Measurements from ENCODE around the gene MOCS1.
A peak's percentile ranks its signal among the peaks of the same experiment; 100 is the strongest.

Gene MOCS1

DNA sequence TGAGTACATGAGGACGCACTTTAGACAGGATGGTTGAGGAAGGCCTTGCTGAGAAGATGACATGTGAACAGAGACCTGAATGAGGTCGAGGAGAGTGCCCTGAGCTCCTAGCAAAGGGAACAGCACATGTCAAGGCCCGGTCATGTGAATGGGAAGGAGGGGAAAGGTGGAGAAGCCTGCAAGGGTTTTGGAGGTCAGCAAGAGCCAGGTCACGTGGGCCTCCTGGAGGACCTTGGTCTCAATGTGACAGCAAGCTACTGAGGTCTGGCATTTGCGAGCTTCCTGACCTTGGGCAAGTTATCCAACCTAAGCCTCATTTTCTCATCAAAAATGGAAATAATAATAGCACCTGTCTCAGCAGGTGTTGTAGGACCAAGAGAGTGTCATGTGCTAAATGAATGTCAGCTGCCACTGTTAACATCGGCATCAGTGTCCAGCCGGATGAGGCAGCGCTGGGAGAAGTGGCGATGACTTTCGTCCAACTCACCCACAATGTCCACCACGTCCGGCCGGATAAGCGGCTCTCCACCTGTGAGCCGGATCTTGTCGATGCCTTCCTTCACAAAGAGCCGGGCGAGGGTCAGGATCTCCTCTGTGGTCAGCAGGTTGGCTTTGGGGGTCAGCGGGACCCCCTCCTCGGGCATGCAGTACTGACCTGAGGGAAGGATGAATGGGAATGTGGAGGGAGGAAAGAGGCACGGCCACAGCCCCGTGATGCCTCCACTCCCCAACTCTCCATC is 8.9 kb downstream of the MOCS1 start:
- DNase-seq: no peak

DNA sequence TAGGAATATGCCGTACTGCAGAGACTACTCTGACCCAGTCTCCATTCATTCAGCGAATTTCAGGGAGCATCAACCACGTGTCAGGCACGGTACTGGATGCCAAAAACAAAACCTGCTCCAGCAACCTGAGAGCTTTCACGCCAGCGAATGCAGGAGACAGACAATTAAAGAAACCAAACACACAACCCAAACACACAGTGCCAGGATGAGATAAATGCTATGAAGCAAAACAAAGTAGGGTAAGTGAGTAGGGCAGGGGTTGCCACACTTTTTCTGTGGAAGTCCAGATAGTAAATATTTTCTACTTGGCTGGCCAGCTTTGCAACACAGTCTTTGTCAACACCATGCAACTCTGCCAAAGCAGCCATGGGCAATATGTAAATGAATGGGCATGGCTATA is 10.0 kb downstream of the MOCS1 start:
- DNase-seq: no peak

DNA sequence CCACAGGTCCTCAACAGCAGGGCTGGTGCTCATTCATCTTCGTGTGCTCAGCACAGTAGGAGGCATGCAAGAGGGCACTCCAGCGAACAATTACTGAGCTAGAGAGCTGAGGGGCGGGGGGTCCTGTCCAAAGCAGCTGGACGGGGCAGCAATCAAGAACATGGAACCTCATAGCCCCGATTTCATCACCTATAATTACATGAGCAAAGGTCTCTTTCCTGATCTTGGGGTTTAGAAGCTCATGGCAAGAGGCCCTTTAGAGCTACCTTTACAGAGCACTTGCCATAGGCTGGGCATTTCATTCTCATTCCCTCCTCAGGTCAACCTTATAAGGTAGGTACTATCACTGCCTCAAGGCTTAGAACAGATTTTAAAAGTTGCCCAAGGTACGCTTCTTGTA is 10.4 kb downstream of the MOCS1 start:
- no peak for DNase-seq

DNA sequence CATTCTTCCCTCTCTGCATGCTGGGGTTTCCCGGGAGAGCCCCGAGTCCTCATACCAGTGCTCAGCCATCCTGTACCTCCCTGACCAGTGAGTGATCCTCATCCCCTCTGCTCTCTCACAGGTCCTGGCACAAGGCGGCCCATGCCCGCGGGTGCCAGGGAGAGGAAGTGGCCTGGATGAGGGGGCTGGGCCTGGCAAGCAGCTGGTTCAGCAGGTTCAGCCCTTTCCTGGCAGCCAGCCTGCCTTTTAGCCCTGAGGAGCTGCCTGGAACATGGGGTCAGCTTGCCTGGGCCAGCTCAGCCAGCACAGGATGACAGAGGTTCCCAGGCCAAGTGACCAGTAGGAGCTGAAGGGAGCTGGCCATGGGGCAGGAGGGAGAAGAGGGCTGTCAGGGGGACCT is 10.9 kb downstream of the MOCS1 start:
- peak in 29 of 56 donors; percentile 9 to 72 (median 35) for DNase-seq

DNA sequence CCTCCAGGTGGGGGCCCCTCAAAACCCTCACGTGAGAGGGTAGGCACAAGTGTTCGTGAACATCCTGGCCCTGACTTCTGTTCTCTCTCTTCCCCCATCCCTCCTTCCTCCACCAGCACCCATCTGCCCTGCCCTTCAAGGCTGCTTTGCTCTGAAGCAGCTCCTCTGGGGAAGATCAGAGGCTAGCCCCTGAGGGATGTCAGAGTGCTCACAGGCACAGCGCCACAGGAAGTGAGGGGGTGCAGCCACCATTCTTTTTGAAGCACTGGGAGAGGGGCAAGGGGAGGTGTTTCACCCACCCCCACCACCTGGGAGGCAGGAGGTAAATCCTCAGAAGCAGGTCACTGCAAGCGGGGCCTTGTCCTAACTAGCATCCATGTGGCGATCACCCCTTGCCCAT is 11.4 kb downstream of the MOCS1 start:
- no peak for DNase-seq

DNA sequence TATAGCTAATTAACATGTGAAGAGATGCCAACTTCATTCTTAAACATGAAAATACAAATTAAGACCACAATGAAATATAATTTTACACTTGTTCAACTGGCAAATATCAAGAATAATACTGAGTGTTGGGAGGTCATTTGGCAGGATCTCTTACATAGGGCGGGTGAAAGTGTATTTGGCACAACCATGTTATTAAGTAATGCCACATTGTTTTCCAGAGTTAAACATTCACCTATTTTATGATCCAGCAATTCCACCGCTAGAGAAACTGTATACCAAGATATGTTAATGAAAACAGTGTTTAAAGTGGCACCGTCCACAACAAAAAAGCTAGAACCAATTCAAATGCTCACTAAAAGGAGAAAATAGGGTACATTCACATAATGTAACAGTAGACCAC is 14.1 kb downstream of the MOCS1 start:
- DNase-seq: no peak

DNA sequence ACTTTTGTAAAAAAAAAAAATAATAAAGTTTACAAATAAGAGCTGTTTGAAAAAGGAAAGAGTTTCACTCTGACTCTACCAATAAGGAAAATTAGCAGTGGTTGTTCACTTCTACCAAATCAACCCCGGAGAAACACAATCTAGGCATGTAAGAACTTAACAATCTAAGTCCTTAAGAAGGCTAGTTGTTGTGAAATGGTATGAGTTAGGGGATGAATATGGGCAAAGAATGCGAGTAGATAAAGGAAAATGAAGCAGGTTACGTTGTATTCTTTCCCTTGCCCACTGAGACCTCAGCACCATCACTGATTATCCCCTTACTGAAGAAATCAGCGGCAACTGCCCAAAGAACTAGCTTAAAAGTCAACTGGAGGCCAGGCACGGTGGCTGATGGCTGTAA is 15.4 kb downstream of the MOCS1 start:
- no peak for DNase-seq

DNA sequence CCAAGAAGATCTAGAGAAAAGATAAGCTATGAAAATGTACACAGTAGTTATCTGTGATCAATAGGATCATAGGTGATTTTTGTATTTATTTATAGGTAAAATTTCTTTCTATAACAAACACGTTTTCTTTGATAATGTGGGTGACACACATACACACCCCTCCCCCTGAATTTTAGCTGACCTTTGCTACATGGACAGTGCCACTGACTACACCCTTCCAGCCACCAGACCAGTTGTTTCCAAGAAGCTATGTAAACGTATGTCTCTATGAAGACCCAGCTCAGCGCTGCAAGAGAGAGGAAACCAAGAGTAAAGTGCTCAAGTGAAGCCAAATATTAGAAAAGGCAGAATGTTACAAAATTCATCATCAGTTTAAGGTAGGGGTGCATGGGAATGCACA is 16.3 kb downstream of the MOCS1 start:
- no peak for DNase-seq

DNA sequence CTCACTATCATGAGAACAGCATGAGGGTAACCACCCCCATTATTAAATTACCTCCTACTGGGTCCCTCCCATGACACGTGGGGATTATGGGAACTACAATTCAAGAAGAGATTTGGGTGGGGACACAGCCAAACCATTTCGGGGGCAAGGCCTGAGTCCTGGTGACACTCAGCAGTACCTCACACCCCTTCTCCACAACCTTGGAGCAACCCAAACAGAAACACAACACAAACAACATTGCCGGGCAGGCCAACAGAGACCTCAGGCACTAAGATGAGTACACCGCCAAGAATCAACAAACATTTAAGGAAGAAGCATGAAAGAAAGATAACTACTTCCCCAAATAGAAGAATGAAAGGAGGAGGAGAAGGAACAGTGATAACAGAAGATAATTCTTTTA is 16.9 kb downstream of the MOCS1 start:
- DNase-seq: no peak

DNA sequence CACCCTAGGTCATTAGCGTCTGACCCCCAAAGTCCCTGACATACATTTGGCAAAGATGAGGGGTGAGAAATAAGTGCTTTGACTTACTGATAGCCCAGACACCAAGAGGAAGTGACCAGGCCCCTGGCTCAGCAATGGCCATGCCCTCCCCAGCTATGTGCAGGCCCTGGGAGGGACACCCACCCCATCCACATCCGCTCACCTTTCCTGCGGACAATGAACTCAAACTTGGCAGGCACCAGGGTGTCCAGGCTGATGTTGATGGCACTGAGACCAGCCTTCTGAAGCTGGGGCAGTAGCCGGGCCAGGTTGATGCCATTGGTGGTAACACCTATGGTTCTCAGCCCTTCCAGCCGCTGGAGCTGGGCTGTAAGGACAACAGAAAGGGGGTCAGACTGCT is 18.4 kb downstream of the MOCS1 start:
- DNase-seq: no peak

DNA sequence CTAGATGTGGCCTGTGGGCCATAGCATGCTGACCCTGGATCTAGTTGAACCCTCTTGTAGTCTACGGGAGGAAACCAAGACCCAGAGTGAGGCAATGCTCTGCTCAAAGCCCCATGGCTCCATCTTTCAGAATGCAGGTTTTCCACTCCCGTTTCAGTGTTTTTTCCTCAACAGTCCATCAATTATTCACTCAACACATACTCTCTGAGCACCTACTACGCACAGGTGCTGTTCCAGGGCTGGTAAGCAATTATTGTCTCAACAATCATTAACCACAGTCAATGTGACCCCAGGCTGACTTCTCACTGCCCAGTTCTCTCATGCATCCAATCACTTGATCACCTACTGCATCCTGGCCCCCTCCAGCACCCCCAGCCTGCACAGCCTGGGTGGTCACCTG is 20.0 kb downstream of the MOCS1 start:
- DNase-seq: no peak

DNA sequence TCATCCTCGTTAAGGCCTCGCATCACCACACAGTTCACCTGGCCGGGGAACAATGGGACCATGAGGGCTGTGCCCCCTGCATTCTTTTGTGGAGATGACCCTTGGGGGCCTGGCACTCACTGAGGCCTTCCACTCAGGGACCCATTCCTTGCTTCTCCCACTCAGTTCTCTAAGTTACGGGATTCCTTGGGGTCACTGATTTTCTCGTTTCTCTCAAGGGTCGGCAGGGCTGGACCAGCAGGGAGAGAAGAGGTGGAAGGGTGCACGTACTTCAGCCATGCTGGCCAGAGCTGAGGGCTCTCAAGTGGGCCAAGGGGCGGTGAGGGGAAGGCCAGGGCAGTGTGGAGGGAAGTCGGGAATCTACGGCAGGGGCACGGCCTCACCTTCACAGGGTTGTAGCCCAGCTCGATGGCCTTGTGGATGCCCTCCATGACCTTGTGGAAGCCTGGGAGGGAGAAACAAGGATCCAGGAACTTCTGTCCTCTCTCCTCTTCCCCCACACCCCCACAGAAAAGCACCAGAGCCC is 20.8 kb downstream of the MOCS1 start:
- DNase-seq: no peak

DNA sequence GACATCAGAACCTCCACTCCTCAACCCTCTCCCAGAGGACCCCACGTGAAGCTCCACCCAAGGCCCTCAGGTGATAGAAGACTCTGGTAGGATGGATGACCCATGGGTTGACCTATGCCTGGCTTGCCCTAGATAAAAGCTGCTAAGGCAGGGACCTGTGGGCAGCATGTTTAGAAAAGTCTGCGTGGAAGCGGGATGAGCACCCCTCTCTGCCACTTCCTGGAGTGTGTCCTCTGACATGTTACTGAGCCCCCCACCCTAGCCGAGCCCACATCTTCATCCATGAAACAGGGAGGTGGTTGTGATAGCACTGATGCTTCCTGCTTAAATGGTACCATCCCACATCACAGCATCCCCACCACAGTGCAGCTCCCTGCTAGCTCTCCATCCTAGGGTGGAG is 21.8 kb downstream of the MOCS1 start:
- no peak for DNase-seq

DNA sequence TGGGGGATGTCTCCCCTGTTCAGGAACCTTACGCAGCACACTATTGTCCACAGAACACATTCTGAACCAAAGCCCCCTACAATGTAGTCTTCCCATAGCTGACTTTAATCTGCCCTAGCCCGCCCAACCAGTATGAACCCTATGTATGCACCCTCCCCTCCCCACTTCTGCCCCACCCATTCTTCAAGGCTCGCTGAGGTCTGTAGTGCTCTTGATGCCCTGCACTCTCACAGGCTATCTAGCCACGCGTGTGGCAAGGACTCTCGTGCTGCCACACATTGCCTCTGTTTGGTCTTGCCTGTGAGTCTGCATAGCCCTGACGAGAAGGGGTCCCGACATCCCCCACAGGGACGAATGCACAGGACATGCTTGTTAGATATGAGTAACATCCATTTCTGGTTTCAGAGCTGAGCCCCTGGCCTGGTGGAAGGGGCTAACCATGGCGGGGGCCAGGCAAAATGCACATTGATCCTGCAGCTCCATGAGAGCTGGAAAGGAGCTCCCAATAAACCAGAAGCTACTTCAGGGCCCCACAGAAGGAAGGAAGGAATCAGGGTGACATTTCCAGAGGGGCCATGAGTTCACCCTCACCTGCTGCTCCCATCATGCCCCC is 22.6 kb downstream of the MOCS1 start:
- DNase-seq: no peak

DNA sequence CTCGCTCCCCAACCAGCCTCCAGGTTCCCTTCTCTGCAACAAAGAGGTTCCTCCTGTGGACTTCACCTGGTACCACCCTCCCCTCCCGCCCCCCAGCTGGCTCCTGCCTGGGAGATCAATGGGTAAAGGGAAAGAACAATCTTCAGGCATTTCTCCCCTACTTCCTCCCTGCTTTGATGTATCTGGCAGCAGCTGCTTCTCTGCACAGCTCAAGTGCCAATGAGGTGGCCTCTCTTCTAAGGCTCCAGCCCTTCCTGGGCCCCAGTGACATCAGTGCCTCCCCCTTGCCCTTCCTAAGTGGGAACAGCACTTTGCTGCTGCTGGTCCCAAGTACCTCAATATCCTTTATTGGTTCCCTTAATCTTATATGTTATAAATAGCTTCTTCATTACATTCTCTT is 23.5 kb downstream of the MOCS1 start:
- DNase-seq: no peak

DNA sequence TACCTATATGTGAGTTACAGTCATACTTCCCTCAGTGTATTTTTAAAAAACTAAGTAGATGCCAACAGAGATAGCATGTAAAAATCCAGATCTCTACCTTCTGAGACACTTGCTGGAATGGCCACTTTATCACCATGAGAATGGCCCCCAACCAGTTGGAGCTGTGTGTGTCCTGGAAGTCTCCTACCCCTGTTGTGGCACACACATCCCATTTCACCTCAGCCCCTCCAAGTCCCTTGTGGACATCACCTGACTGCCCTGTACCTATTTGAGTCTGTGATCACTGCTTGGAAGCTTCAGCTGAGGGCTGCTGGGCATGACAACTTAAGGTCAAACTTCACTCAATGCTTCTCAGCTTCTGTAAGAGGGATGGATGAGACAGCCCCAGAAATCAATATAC is 24.1 kb downstream of the MOCS1 start:
- no peak for DNase-seq

DNA sequence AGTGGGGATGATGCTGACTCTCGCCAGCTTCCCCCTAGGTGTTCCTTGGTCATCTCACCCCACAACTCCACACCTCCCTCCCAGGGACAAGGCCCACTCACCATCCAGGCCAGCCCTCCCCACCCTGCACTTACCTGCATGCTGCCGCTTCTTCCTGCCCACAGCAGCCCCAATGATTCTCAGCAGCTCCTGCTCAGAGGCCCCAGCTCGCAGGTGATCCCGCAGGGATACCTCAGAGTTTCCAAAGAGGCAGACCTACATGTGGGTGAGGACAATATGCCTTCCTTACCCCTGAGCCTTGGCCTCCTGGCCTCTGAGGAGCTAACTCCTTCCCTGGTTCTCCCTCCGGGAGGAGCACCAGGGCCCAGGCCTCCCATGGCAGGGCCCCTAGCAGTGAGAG is 24.6 kb downstream of the MOCS1 start:
- no peak for DNase-seq

DNA sequence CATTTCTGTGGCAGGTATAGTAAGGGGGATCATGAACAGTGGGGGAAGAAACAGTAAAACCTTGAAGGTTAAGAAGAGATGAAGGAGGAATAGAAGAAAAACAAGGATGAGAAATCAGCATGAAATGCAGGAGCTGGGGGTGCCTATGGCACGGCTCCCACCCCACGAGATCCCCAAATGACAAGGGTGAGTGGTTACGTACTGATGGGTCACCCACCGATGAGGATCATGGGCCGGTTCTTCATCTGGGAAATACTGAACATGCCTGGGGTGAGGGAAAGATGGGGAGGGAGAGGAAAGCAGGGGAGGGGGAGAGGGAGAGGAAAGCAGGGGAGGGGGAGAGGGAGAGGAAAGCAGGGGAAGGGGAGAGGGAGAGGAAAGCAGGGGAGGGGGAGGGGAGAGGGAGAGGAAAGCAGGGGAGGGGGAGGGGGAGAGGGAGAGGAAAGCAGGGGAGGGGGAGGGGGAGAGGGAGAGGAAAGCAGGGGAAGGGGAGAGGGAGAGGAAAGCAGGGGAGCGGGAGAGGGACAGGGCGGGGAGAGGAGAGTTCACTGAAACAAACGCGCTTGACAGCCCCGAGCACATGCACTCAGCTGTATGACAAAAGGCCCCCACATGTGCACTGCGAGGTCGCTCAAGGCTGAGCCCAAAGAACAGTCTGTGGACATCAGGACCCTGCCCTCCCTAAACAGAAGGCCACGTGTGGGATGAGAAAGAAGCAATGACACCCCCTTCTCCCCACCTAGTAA is 25.3 kb downstream of the MOCS1 start:
- no peak for DNase-seq

DNA sequence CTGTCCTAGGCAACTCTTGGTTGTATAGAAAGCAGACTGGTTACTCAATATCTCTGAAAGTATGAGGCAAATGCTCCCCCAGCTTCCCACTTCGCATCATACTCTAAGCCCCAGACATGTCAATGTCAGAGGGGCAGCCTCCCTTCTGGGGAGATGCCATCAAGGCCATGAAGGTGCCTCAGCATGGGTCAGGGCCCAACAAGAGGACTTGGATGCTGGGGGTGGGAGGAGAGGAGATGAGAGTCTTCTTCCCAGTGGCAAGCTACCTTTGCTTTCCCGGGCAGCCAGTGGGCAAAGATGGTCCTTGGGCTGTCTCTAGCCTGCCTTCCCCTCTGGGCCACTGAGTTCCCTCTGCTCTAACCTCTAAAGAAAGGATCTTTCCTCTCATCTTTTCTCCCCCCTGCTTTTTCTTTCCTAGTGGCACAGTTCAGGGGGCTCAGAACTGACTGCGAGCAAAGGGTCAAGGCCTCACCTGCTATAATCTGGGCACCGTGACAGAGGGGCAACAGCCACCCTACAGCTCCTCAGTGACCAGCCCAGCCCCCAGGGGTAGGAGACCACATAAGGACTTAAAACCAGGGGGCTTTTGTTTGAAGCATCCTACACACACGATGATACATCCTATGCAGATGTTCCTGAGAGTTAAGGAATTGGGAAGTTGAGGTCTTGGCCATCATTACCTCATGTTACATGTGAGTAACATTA is 26.2 kb downstream of the MOCS1 start:
- DNase-seq: no peak

DNA sequence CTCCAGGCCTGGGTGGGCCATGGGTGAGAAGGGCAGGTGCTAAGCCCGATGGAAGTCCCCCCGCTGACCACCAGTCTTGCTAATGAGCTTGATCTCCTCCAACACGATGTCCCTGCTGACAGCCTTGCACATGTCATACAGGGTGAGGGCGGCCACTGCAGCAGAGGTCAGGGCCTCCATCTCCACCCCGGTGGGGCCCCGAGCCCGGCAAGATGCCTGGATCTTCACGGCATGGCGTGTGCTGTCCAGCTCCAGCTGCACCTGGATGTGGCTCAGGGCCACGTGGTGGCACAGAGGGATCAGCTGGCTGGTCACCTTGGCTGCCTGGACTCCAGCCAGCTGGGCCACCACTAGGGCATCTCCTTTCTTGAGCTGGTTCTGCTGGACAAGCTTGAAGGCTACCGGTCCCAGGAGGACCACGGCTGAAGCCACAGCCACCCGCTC is 27.9 kb downstream of the MOCS1 start:
- DNase-seq: no peak

DNA sequence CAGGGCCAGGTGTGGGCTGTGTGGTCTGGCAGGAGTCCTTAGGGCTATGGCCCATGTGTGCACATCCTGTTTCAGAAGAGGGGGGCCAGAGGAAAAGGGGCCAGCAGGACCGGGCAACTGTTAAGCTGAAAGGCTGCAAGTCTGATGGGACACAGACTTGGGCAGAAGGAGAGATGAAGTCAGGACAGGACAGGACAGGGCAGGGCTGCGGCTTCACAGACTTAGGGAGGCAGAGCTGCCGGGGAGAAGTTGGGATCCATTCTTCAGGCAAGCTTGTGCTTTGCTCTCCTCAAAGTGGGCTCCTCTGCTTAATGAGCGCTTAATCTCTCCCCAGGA is 28.7 kb downstream of the MOCS1 start:
- DNase-seq: no peak
